Right lobe of liver (tissue), 6 donors: Measurements from ENCODE around the gene EPHA1. TPM values are rescaled to one million over a fixed set of nuclear protein-coding genes. Genes with fewer than 3 reads are reported as not detected.
"Not testable (repeated sequence)": the region's sequence is repeated elsewhere in the genome, so short reads cannot be mapped to it uniquely, and the experiment has no call there.

Experiments used
- ATAC-seq, 4 donors: fragments of 200-7000 bp; cut with Tn5 transposase; one replicate each; pipeline ENCODE4 v1.9.1; 2020; ENCODE audit warnings: mild to moderate bottlenecking in 4 of 4, moderate library complexity in 4 of 4
- DNase-seq, 3 donors: peaks; one replicate each; pipeline ENCODE4 v3.0.0-alpha.2; 2020
- H3K27ac ChIP-seq, 3 donors: fragments of 200-600 bp; one replicate each; pipeline ENCODE4 v1.8.0; 2022
- H3K27me3 ChIP-seq, 2 donors: fragments of 200-600 bp; one replicate each; pipeline ENCODE4 v1.8.0; 2022
- H3K36me3 ChIP-seq, 4 donors: fragments of 200-600 bp; sonication (generic) in 1 of 4; one replicate each; pipeline versions ENCODE4 v1.5.1 to v1.8.0; 2017 to 2022; ENCODE audit warnings: control low read depth in 1 of 4
- H3K4me1 ChIP-seq, 4 donors: fragments of 200-600 bp; sonication (generic) in 1 of 4; one replicate each; pipeline versions ENCODE4 v1.5.1 to v1.8.0; 2017 to 2022; ENCODE audit warnings: control low read depth in 1 of 4
- H3K4me3 ChIP-seq, 3 donors: fragments of 200-600 bp; one replicate each; pipeline ENCODE4 v1.8.0; 2022
- H3K9me3 ChIP-seq, 4 donors: fragments of 200-600 bp; sonication (generic) in 1 of 4; one replicate each; pipeline versions ENCODE4 v1.5.1 to v1.8.0; 2017 to 2022; ENCODE audit warnings: control low read depth in 1 of 4
- CTCF ChIP-seq, 4 donors: fragments of 200-600 bp in 3 of 4; fragments of 450-650 bp in 1 of 4; IDR thresholded peaks; one replicate each; pipeline versions ENCODE4 v1.5.1 to v1.8.0; 2016 to 2022; ENCODE audit warnings: antibody characterized with exemption in 4 of 4, mild to moderate bottlenecking in 2 of 4
- POLR2A ChIP-seq: fragments of 450-650 bp; IDR thresholded peaks from one replicate; pipeline ENCODE4 v1.6.1; 2017; ENCODE audit warnings: antibody characterized with exemption, mild to moderate bottlenecking
- WGBS: methylation state at CpG from one replicate; pipeline ENCODE4 v1.1.6; 2018; ENCODE audit warnings: low coverage, low lambda C conversion rate; ENCODE audit not compliant: insufficient coverage; ENCODE audit errors: missing lambda C conversion rate; 5-methylcytosine and 5-hydroxymethylcytosine counted together
- intact Hi-C, 2 donors: fragments of 100-400 bp; cut with DNase I; formaldehyde crosslinking; loops; one replicate each; pipeline versions ENCODE4 v1.11.2 to v1.14.1; 2022
- total RNA-seq, 6 experiments: library from RNA; depleted of rRNA in 2 of 6; stranded (reverse); fragments of >200 nt in 2 of 6; fragmentation: NEBNext Ultra II Directional in 3 of 6; extraction: Animal tissue kit (Norgen Biotek cat#: 25700) in 3 of 6; gene quantifications; one replicate each; pipeline versions ENCODE4 v1.1.0 to v1.2.4, GENCODE V29; 2016 to 2023
- donor health status: DM: no; HTN: yes; CAD: no.
- donor health status: DM: no; HTN: no; CAD: no.
- donor health status: DM: no; HTN: no; CAD: no.
- donor health status: DM: no; HTN: yes; CAD: no.
- donor health status: DM: no; HTN: yes; CAD: no.

EPHA1 gene
- total RNA-seq, 6 experiments from 2014 or later = 12.6 to 41.3 (median 16.5) TPM

GRCh38 chr7:143429770-143430698 is 21.4 kb upstream of the EPHA1 start:
- intact Hi-C loops = no loop called here
- TF ChIP-seq POLR2A = no peak
- no peak for TF ChIP-seq CTCF (IDR thresholded peaks at IDR 0.05)
- H3K9me3 ChIP-seq = no peaks in the 10 kb centered on the region
- no peak overlapping the region for H3K27ac ChIP-seq
- no peaks in the 10 kb centered on the region for H3K36me3 ChIP-seq
- 78% methylated on average over 9 of the region's 10 CpGs for WGBS
- no peak overlapping the region for H3K4me3 ChIP-seq
- no peak for DNase-seq
- H3K4me1 ChIP-seq = peaks cover 0 to 16% (median 5%) of the 10 kb centered on the region in 4 donors
- H3K27me3 ChIP-seq = no peaks in the 10 kb centered on the region
- no peak for ATAC-seq

GRCh38 chr7:143426479-143427142 is 18.0 kb upstream of the EPHA1 start:
- 88% methylated on average over 2 of the region's 2 CpGs for WGBS

GRCh38 chr7:143424476-143424875 is 15.8 kb upstream of the EPHA1 start:
- H3K27ac ChIP-seq, H3K4me3 ChIP-seq, H3K27me3 ChIP-seq, DNase-seq, ATAC-seq, H3K9me3 ChIP-seq, intact Hi-C loops, H3K36me3 ChIP-seq: not testable (repeated sequence)
- WGBS = 100% methylated on average over 1 of the region's 34 CpGs
- peaks cover 0 to 15% (median 0%) of the 10 kb centered on the region in 4 donors for H3K4me1 ChIP-seq

More at GRCh38 chr7:143426479-143427142, 18.0 kb upstream of the EPHA1 start:
- DNase-seq = no peak
- H3K4me3 ChIP-seq = no peak overlapping the region
- H3K4me1 ChIP-seq = peaks cover 0 to 8% (median 0%) of the 10 kb centered on the region in 4 donors
- H3K9me3 ChIP-seq = no peaks in the 10 kb centered on the region
- intact Hi-C loops = no loop called here
- ATAC-seq = peak; percentile 39 to 91 (median 82)
- no peaks in the 10 kb centered on the region for H3K36me3 ChIP-seq
- no peaks in the 10 kb centered on the region for H3K27me3 ChIP-seq
- no peak overlapping the region for H3K27ac ChIP-seq
- no peak for TF ChIP-seq CTCF (IDR thresholded peaks at IDR 0.05)
- no peak for TF ChIP-seq POLR2A

- no peak overlapping the region for H3K4me3 ChIP-seq
- H3K4me1 ChIP-seq = peaks cover 0 to 15% (median 0%) of the 10 kb centered on the region in 4 donors
- DNase-seq = no peak
- TF ChIP-seq POLR2A = no peak
- no peak for TF ChIP-seq CTCF (IDR thresholded peaks at IDR 0.05)
- H3K9me3 ChIP-seq = no peaks in the 10 kb centered on the region
- H3K36me3 ChIP-seq = no peaks in the 10 kb centered on the region
- no peaks in the 10 kb centered on the region for H3K27me3 ChIP-seq
- ATAC-seq = peak in 2 of 4 donors; percentile 18 to 25
- no peak overlapping the region for H3K27ac ChIP-seq
- WGBS = 80% methylated on average over 1 of the region's 3 CpGs
- intact Hi-C loops = no loop called here
These were observed 13.4 kb upstream of the EPHA1 start for GRCh38 chr7:143422033-143422432.

GRCh38 chr7:143420624-143421023 is 12.0 kb upstream of the EPHA1 start:
- ATAC-seq, H3K4me1 ChIP-seq, DNase-seq, intact Hi-C loops, H3K27ac ChIP-seq, H3K4me3 ChIP-seq, H3K9me3 ChIP-seq, H3K27me3 ChIP-seq, H3K36me3 ChIP-seq: not testable (repeated sequence)
- WGBS = 67% methylated on average over 3 of the region's 3 CpGs
